NCI-H1417 treated with DMSO at 0.1 percent for 48 hours (cell line): ENCODE results near the gene CALHM5.

Experiments used
- DNase-seq: peaks from one replicate; lab custom pipeline; 2025; lab: John Stamatoyannopoulos, UW

Gene CALHM5

DNA sequence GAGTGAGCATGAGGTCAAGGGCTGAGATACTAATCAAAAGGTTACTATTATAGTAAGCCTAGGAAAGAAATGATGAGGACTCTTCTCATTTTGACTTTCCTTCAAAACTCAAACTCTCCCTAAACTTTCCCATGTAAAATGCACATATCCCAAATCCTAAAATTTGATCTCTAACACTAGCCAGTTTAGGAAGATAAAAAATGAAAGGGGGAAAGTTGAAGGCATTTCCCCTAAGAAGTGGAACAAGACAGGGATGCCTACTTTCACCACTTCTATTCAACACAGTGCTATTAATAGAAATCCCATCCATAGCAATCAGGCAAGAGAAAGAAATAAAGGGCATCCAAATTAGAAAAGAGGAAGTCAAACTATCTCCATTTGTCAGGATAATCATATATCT, 2.9 kb upstream of the CALHM5 start:
- no peak for DNase-seq

DNA sequence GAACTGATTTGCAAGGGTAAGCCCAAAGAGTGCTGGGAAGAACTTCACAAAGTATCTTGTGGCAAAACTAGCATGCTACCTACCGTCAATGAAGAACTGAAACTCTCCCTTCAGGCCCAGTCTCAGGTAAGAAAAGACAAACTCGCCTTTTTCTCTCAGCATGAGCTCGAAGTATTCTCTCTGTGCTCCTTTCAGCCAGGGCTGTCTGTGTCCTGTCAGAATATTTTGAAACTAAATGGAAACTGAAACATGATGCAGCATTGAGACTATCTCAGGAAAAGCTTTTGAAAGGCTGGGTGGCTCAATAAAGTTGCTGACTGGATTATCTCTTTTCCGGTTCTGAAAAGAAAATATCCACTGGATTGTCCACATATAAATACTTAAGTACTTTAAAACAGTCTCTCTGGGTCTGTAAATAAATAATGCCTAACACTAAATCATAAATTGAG, 696 bp downstream of the CALHM5 start:
- DNase-seq, result no peak

DNA sequence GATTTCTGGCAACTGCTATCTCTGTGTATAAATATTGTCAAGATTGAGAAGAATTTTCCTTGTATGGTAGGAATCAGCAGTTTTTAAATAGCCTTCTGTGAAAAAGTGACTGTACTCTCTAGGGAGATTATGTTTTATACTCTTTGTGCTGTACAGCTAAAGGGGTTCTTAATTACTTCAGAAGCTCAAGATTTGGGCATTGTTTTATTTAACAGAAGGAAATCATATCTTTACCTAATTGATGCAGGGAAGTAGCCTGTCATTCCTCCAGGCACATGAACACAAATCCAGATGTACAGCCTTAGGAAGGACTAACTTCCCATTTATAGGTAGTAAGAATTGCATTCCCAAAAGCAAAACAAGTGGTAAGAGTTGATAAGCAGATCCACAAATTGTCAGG, 1.3 kb downstream of the CALHM5 start:
- DNase-seq, result no peak

DNA sequence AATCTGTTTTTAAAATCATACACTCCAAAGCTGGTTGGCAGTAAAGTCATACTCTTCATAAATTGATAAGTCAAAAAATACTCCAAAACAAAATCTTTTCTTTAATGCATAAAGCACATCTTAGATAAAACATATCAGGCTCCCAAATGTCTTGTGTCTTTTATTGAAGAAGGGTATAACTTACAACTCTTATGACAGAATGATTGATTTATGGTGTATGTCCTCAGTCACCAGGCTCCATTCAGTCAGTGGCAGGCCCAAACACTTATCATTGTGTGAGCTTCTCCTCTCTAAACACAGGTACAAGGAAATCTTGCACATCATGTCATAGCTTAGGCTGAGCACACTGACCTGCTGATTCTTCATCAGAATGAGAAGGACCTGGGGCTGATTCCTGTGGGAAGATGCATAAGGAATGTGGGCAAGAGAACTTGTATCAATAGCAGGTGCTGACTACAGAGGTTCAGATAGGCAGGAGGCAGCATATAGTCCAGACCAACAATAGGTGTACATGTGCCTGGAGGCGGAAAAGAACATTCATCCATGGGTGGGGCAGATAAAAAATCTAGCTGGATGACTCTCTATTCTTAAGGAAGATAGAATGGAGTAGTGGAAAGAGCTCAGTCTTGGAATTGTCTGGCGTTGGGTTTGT, 1.9 kb downstream of the CALHM5 start:
- DNase-seq, result no peak

DNA sequence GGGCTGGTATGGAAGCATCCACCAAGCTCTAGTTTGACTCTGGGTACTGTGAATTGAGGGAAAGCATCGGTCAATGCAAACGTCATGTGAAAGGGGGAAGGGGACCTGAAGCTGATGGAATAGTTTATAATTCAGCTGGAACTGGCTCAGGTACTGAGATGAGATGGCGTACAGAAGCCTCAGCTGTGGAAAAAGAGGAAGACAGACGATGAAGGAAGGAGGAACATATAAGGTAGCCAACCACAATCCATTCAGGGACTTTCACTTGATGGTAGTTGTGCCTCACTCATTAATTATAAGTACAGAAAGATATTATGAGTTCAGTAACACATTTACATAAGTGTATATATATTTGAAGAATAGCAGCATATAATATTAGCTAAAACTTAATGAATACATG, 2.7 kb downstream of the CALHM5 start:
- no peak for DNase-seq

DNA sequence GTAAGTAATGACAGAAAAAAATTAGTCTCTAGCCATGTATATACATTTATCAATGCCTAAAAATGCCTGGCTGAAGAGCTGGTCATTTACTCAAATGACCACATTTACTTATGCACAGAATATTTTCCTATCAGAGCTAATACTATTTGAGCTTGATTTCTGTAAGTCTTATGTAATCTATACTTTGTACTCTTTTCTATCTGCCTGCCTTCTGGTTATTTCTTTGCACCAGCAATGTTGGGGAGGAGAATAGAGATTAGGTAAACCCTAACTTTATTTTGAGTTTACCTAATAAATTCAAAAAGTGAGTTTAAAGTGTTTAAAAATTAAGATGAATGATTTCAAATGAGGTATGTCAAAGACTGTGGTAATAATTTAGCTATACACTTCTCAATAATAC, 3.7 kb downstream of the CALHM5 start:
- DNase-seq, result no peak

DNA sequence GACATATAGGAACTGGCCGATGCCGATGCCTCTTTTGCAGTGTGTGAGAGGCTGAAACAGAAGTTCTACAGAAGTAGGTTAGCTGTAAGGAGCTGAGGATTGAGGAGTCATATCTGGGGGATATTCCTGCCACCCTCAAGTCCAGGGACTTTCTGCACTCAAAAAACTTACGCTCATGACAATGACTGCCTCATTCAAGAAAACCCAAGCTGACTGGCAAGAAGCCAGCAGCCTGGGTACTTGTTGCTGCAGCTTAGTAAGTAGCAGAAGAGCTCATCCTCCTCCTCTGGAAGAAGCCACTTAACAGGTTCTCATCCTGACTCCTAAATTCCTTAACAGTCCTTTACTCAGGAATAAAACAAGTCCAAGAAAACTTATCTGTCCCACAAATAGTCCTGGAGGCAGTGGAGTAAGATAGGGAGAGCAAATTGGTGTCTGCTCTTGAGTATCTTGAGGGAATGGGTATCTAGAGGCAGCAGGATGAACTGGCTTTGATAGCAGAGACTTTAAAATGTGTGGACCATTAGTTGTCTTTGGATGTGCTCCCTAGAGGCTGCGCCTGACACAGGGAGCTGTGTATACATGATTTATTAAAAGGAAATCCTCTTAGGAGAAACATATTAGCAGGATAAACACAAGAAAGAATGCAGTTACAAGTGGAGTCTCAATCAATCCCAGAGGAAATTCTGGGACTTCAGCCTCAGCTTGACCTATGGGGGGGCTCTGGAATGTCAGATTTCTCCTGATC, 7.4 kb downstream of the CALHM5 start:
- no peak for DNase-seq

DNA sequence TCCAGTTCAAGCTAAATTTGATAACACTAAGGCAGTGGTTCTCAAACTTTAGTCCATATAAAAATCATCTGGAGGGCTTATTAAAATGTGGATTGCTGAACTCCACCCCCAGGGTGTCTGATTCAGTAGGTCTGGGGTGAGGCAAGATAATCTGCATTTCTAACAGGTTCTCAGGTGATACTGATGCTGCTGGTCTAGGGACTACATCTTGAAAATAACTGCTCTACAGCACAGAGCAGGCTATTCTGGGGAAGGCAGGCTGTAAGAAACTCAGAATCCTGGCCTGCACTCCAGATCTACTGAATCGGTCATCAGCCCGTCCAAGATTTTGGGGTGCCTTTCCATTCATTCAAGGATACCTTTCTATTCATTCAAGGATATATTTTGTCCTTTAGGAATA, 11.5 kb downstream of the CALHM5 start:
- no peak for DNase-seq

DNA sequence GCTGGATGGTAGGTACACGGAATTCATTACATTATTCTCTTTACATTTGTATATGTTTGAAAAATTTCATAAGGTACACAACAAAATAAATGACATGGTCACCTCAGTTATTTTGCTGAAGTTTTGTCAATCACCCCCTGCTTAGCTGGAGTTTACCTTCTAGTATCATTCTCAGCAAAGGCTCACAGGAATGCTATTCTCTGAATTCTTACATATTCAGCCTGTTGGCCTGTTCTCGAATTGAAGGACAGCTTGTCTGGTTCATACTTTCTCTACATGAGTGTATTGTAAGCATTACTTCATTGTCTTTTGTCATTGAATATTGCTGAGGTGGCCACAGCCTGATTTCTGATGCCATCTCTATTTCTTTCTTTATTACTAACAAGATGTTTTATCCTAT, 12.8 kb downstream of the CALHM5 start:
- DNase-seq, result no peak

DNA sequence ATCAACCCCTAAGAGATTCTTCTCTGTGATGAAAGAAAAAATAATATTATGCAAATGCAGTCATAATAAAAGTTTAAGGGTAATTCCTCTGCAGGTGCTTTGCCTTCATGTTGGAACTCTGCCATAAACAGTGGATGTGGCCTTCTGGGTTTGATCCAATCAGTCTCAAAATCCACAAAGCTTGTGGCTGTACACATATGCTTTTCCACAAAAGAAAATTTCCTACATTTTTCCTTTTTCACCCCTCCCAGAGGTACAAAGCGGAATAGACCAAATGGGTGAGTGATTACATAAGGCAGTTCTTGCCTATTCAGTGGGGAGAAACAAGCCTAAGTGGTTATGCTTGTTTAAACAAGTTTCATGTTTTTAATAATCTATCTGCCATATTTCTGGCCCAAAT, 16.7 kb downstream of the CALHM5 start:
- no peak for DNase-seq

DNA sequence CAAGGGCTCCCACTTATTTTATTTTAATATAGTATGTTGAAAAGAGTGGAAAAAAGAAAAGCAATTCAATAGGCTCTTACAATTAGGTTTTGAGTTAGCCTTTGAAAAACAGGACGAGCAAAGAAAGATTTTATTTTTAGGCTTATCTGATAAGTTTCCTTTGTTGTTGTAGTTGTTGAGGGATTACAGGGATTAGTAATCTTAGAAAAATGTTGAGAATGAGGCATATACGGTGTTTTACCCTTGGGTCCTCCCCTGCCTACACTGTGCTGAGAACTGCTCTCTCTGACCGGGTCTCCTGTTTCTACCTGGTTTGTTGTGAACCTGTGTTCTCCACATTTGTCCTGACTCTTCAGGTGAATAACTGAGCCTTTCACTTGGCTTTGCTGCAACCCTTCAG, 17.3 kb downstream of the CALHM5 start:
- DNase-seq, result no peak

DNA sequence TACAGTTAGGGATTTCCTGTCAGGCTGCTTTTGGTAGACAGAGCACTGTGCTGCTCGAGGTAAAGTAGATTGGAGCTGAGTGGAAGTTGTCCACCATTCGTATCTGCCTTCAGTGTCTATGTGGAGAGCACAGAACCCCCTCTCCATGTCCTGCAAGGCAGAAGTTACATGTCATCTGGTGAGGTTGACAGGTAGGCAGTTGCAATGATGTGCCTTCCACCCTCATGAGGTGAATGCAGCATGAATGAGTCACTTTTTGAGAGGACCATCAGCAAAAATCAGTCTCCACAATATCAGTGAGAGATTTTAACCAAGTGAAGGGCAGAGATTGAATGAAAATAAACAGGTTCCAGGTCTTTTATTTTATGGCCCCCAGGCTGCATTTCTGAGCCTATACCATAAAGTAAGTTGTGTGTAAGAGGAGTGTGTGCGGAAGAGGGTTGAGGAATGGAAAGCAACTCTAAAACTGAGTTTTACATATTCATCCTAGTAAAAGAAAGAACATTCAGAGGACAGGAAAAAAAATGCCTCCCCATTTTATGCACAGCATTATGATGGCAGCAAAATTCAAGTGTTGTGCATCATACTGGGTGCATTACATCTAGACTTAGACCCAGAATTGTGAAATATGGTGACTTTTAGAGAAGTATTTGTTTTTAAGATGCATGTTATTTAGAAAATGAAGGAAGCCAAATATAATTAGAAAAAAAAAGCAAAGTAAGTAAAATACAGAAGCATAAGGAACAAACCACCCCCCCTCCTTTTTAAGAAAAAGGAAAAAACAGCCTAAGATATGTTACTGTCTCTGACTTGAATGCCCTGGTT, 18.2 kb downstream of the CALHM5 start:
- DNase-seq, result no peak

DNA sequence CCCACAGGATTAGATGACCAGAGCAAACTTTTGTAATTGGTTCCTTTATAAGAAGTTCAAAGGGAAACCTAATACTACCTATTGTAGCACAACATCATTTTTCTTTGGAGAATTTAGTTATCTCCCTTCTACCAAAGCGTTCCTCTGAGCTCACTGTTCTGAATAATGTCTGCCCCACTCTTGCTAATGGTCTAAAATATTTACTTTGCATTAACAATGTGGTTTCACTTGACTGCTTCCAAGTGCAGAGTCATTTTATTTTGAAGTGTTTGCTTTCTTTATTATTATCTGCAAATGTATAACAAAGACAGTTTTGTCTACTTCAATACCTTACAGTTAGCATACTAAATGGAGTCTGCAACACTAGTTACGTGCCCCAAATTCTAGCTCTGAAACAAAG, 19.0 kb downstream of the CALHM5 start:
- DNase-seq, result peak; percentile 67

DNA sequence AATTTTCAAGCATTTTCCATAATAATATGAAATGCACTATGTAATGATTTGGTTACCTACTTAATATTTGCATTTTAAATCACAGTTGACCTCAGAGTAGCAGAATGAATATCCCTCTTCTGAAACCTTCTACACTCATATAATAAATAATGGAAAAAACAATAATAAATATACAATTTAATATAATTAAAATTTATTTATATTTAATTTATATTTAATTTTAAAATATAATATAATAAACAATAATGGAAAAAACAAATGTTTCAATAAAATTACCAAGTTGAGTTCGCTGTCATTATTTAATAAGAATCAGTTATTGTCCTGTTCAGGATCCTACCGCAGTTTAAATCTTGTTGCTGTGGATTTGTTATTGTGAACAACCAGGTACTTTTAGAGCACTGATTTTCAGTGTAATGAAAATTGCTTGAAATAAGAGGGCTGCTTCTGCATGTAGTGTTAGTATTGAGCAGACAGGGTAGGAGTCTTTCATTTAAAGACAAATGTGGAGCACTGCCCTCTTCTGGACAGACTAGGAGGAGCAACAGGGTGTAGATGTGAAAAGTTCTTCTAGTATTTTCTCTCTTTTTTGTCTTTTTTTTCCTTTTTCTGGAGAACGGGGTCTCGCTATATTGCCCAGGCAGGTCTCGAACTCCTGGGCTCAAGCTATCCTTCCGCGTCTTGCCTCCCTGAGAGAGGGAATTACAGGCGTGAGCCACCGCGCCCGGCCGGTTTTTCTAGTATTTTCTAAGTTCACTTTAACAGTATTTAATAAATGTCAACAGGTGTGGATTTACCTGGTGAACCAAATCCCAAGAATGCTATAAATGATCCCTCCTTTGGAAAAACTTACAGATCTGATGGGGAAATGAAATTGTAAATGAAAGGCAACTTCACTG, 20.5 kb downstream of the CALHM5 start:
- no peak for DNase-seq

DNA sequence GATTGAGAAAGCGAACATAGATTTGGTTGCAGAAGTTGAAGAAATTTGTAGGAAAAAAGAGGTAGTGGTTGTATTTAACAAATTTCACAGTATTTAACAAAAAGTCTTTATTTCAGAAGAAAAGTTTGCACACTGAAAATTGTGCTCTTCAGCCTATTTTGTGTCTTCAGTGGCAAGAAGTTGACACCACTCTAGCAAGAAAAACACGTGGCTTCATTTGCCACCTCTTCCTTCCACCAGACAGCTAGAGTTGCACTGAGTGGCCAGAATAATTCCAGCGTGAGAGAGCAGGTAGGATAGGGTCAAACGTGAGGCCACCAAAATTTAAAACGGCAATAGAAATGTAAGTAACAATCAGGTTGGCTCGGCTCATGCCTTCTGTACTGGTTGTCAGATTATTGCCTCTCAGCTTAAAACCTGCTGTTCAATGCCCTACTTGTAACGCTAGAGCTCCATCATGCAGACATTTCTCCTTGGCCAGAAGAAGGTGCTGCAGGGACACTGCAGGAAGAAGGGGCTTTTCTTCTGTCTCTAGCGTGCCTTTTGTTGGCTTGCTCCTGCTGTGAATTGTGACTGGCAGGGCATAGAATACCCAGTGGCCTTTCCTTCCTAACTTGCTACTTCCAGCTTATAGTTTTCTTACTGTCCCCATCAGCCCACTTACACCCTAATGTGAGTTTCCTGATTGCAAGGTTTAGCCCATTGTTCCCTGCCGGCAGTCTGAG, 22.0 kb downstream of the CALHM5 start:
- DNase-seq, result no peak

DNA sequence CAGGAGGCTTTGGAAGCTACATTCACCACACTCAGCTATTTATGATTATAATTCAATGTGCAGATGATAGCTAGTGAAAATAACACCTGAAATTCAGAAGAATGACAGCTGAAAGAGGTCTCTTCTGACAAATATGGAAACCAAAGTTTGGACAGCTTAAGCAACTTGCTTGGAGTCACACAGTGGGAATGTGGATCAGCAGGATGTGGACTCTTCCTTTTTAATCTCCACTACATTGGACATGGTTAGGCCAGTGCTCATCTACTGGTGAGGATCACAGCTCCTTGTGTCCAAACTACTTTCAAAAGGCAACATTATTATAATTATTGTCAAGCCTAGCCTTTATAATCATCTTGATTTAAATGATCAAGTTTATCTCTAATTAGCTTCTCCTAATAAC, 23.7 kb downstream of the CALHM5 start:
- DNase-seq, result no peak

DNA sequence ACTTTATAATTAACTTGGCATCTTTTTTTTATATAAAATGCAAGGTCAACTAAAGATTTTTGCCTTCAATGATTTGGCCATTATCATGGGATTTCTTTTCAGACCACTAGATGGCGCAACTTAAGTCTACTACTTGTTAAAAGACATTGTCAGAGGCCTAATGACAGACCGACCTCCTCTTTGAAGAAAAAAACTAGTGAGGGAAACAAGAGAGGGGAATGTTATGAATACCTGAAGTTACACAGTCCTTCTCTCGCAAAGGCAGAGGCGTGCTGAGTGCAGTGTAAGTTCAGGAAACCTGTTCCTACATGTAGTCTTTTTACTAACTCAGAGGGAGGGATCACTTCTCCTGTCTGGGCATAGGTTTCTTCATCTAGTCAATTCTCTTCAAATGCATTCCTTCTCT, 24.8 kb downstream of the CALHM5 start:
- no peak for DNase-seq

DNA sequence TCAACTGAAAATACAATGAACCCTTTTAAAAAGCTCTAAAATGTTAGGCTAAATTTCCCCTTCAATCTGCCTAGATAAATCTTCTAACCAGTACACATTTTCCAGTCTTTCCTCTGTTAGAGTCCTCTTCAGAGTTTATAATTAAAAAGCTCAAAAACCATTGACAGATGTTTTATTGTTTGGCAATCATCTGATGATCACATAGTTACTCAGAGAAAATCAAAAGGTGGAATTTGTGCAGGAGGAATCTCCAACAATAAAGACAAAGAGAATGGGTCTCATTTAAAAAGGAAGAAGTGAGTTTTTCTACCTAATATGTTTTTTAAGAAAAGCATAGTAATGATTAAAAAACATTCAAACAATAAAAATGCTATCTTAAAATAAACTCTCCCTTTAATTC, 31.0 kb downstream of the CALHM5 start:
- DNase-seq, result no peak

DNA sequence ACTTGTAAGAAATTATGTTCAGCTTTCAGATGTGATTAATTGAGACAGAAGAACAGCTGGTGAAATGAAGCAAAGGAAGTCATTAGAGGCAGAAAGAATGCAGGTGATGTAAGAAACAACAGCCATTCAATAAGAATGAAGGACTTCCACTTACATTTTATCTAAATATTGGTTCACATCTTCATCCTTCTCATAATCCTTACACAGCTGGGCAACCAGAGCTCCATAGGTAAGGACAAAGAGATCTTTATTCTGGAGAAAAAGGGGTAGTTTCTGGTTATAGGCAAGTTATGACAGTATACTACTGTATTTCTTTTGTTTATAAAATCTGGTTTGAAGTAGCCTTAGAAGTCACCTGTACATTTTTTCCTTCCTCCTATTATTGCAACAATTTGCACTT, 31.7 kb downstream of the CALHM5 start:
- DNase-seq, result no peak

DNA sequence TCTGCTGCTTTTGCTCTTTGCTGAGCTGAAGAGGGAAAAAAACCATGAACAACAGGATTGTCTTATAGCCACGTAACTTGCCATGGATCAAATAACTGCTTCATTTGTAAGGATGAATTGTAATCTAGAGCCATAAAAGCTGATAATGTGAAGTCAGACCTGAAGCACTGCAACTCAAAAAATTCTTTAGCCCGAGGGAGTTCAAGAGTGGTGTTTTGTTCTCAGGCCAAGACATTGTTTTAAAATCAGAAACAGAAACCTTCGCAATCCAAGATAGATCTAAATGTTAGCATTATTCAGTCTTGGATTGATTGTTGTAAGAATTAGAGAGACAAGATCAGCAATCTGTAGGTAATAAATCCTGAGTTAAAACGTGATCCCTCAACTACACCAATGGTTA, 34.2 kb downstream of the CALHM5 start, which contains the start of gene TRAPPC3L:
TRAPPC3L (minus strand) TSS at position 34 of the 400 bp plus-strand sequence. CDS start 170 bp downstream, outside the sequence.
- no peak for DNase-seq

DNA sequence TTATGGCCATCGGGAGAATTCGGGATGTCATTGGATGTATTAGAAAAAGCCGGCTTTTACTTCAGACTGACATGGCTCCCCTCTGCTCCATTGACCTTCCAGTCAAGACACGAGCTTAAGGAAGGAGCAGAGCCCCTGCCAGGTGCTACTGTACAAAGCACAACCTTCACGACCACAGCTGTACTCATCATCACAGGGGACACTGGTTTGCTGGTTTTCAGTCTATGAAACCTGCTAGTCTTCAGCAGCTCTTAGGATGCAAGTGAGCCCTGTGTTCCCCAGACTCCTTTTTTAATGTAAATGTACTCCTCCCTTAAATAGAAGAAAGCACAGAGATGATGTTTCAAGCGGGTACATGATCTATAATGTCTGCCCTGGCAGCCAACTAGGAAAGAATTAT, 35.9 kb downstream of the CALHM5 start:
- no peak for DNase-seq
